Kidney (tissue), 14 donors: ENCODE data around the gene RHBDL1. TPM values are rescaled to one million over a fixed set of nuclear protein-coding genes. Genes with fewer than 3 reads are reported as not detected.

Experiments used
- DNase-seq, 5 donors: peaks; one replicate each; pipeline ENCODE4 v3.0.0-alpha.2; 2013 to 2020
- FAIRE-seq: peaks from 2 replicates; lab custom pipeline; 2012; peaks lifted over from hg19 to GRCh38; lab: Jason Lieb, UNC
- H3K27ac ChIP-seq, 2 donors: one replicate each; pipeline ENCODE4 v1.7.0; 2013; ENCODE audit warnings: low read depth in 2 of 2, low read length in 2 of 2, inconsistent platforms in 1 of 2
- H3K27me3 ChIP-seq: one replicate; pipeline ENCODE4 v1.7.1; 2013; ENCODE audit warnings: low read length, inconsistent platforms; ENCODE audit not compliant: control insufficient read depth, insufficient read depth
- H3K36me3 ChIP-seq, 3 donors: one replicate each; pipeline versions ENCODE4 v1.7.0 to v1.7.1; 2013; ENCODE audit warnings: low read length in 3 of 3, control low read depth in 1 of 3, inconsistent platforms in 1 of 3; ENCODE audit not compliant: insufficient read depth in 3 of 3, control insufficient read depth in 2 of 3
- H3K4me1 ChIP-seq, 3 donors: one replicate each; pipeline versions ENCODE4 v1.7.0 to v1.7.1; 2013; ENCODE audit warnings: low read length in 3 of 3, inconsistent platforms in 1 of 3, low read depth in 1 of 3; ENCODE audit not compliant: control insufficient read depth in 2 of 3, insufficient read depth in 2 of 3
- H3K4me3 ChIP-seq, 3 donors: one replicate each; pipeline versions ENCODE4 v1.7.0 to v1.8.1; 2013; ENCODE audit warnings: low read length in 3 of 3, control low read depth in 1 of 3, inconsistent platforms in 1 of 3
- H3K9ac ChIP-seq, 3 donors: one replicate each; pipeline versions ENCODE4 v1.7.0 to v1.7.1; 2013; ENCODE audit warnings: low read length in 3 of 3, control low read depth in 1 of 3, inconsistent platforms in 1 of 3
- H3K9me3 ChIP-seq, 3 donors: one replicate each; pipeline versions ENCODE4 v1.7.0 to v1.7.1; 2013; ENCODE audit warnings: low read length in 3 of 3, control low read depth in 1 of 3, inconsistent platforms in 1 of 3; ENCODE audit not compliant: control insufficient read depth in 2 of 3, insufficient read depth in 1 of 3
- CTCF ChIP-seq: IDR thresholded peaks from 3 replicates; pipeline ENCODE4 v1.5.1; 2012; ENCODE audit warnings: mild to moderate bottlenecking, moderate library complexity, borderline replicate concordance; ENCODE audit not compliant: insufficient read depth; ENCODE audit errors: extremely low read depth
- intact Hi-C: fragments of 100-400 bp; cut with DNase I; formaldehyde crosslinking; loops from one replicate; pipeline ENCODE4 v1.11.1; 2022
- polyA plus RNA-seq: library from polyadenylated mRNA; stranded (reverse); fragments of 350-450 nt; fragmentation: Illumina TruSeq; extraction: RNeasy Lipid Tissue Mini Kit (QIAGEN cat#74804); gene quantifications from one replicate; pipeline ENCODE4 v1.2.3, GENCODE V29; 2014; ENCODE audit warnings: low read depth, low replicate concordance; ENCODE audit not compliant: insufficient read depth
- total RNA-seq: library from RNA; stranded (reverse); fragmentation: NEBNext Ultra II Directional; extraction: Animal tissue kit (Norgen Biotek cat#: 25700); gene quantifications from one replicate; pipeline ENCODE4 v1.2.1, GENCODE V29; 2021
- donor health status: control.
- donor health status: control.
- donor health status: control.
- donor health status: control.
- donor health status: control.
- donor health status: DM: yes; HTN: yes; CAD: no.
- donor health status: Normal renal cell carcinoma (clear cell type).

The RHBDL1 gene
- total and polyA plus RNA-seq, 2 donors from 2014 or later = 0.88 to 9.7 TPM

- no peaks in the 10 kb centered on the region for H3K27me3 ChIP-seq
- DNase-seq (peak in 1 of 5 donors; percentile 46), FAIRE-seq (no peak)
- H3K4me3 ChIP-seq = peak overlapping the region in 2 of 3 donors; percentile 76 to 77
- intact Hi-C loops = no loop called here
- H3K36me3 ChIP-seq = no peaks in the 10 kb centered on the region
- H3K4me1 ChIP-seq = peaks cover 0 to 36% (median 12%) of the 10 kb centered on the region in 3 donors
- H3K9me3 ChIP-seq = no peaks in the 10 kb centered on the region
- TF ChIP-seq CTCF = no peak
- peak overlapping the region; percentile 80 to 86 for H3K27ac ChIP-seq
- H3K9ac ChIP-seq = peak overlapping the region in 2 of 3 donors; percentile 55 to 69
These were observed 33.1 kb upstream of the RHBDL1 start for GRCh38 chr16:642189-643049.

GRCh38 chr16:643050-643368, 32.5 kb upstream of the RHBDL1 start:
- H3K36me3 ChIP-seq = no peaks in the 10 kb centered on the region
- FAIRE-seq (no peak), DNase-seq (no peak)
- no peak for TF ChIP-seq CTCF
- peak overlapping the region; percentile 79 to 86 for H3K27ac ChIP-seq
- peak overlapping the region in 2 of 3 donors; percentile 55 to 69 for H3K9ac ChIP-seq
- peaks cover 0 to 35% (median 12%) of the 10 kb centered on the region in 3 donors for H3K4me1 ChIP-seq
- no peaks in the 10 kb centered on the region for H3K27me3 ChIP-seq
- H3K4me3 ChIP-seq = peak overlapping the region in 2 of 3 donors; percentile 76 to 77
- H3K9me3 ChIP-seq = no peaks in the 10 kb centered on the region
- intact Hi-C loops = no loop called here

- Histone ChIP-seq H3K36me3 (no peaks in the 10 kb centered on the region), H3K9me3 (no peaks in the 10 kb centered on the region), H3K4me3 (peak overlapping the region in 1 of 3 donors; percentile 77), H3K27me3 (no peaks in the 10 kb centered on the region), H3K4me1 (peaks cover 0 to 36% (median 12%) of the 10 kb centered on the region in 3 donors), H3K27ac (no peak overlapping the region), H3K9ac (no peak overlapping the region)
- no peak for DNase-seq
- no peak for TF ChIP-seq CTCF
- no peak for FAIRE-seq
- intact Hi-C loops = no loop called here
These were observed 30.9 kb upstream of the RHBDL1 start for GRCh38 chr16:644556-644955.
